ENCODE data around the gene APBA1. TPM values are rescaled to one million over a fixed set of nuclear protein-coding genes. Genes with fewer than 3 reads are reported as not detected.

APBA1 gene
- polyA plus RNA-seq, 3 donors, result 1.6 TPM; not detected in 2

DNA sequence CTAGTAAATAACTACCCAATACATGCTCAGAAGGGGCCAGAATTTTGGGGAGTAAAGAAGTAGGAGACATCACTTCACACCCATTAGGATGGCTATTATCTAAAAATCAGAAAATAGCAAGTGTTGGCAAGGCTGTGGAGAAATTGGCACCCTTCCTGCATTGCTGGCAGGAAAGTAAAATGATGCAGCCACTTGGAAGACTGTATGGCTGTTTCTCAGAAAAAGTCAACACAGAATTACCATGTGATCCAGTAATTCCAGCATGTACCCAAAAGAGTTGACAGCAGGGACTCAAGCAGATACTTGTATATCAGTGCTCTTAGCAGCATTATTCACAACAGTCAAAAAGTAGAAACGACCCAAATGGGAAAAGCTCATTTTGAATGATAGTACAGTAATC is 107.6 kb downstream of the APBA1 start:
- Histone ChIP-seq H3K36me3 (replicated peaks in 1 of 2; ENCODE audit: control insufficient read depth in 1 of 2, insufficient read depth in 2 of 2, low read length in 2 of 2) (no peaks in the 10 kb centered on the region), H2AFZ (ENCODE audit: insufficient read depth, low read depth, low read length, poor library complexity, severe bottlenecking) (no peak overlapping the region), H3K4me2 (replicated peaks; ENCODE audit: extremely low read depth, low read length, poor library complexity, severe bottlenecking) (no peak overlapping the region), H3K27me3 (ENCODE audit: control insufficient read depth in 2 of 2, insufficient read depth in 2 of 2, low read length in 2 of 2) (no peaks in the 10 kb centered on the region), H3K4me3 (replicated peaks in 1 of 3; ENCODE audit: low read depth in 2 of 3, low read length in 3 of 3) (no peak overlapping the region), H3K27ac (ENCODE audit: low read depth in 1 of 2, low read length in 2 of 2) (no peak overlapping the region), H3K9ac (ENCODE audit: insufficient read depth, low read length, poor library complexity, severe bottlenecking) (no peak overlapping the region), H3K79me2 (ENCODE audit: insufficient read depth, low read length) (no peaks in the 10 kb centered on the region), H3K4me1 (ENCODE audit: control insufficient read depth in 1 of 2, insufficient read depth in 2 of 2, low read length in 2 of 2) (no peaks in the 10 kb centered on the region), H3K9me3 (replicated peaks in 1 of 2; ENCODE audit: control insufficient read depth in 1 of 2, insufficient read depth in 1 of 2, low read length in 2 of 2) (no peaks in the 10 kb centered on the region), H4K20me1 (ENCODE audit: insufficient read depth, low read length) (no peaks in the 10 kb centered on the region)
- H3K4me1 Mint-ChIP-seq, result no peaks in the 10 kb centered on the region
- H3K36me3 Mint-ChIP-seq, result no peaks in the 10 kb centered on the region
- H3K9me3 Mint-ChIP-seq, result no peaks in the 10 kb centered on the region
- no peak overlapping the region for H3K27ac Mint-ChIP-seq
- TF ChIP-seq, protein P1, sequence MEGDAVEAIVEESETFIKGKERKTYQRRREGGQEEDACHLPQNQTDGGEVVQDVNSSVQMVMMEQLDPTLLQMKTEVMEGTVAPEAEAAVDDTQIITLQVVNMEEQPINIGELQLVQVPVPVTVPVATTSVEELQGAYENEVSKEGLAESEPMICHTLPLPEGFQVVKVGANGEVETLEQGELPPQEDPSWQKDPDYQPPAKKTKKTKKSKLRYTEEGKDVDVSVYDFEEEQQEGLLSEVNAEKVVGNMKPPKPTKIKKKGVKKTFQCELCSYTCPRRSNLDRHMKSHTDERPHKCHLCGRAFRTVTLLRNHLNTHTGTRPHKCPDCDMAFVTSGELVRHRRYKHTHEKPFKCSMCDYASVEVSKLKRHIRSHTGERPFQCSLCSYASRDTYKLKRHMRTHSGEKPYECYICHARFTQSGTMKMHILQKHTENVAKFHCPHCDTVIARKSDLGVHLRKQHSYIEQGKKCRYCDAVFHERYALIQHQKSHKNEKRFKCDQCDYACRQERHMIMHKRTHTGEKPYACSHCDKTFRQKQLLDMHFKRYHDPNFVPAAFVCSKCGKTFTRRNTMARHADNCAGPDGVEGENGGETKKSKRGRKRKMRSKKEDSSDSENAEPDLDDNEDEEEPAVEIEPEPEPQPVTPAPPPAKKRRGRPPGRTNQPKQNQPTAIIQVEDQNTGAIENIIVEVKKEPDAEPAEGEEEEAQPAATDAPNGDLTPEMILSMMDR (IDR thresholded peaks at IDR 0.05), result no peak
- intact Hi-C loops (cut with micrococcal nuclease), result no loop called here
- no peak for DNase-seq
- peaks cover 0 to 6% (median 0%) of the 10 kb centered on the region in 3 donors for H3K27me3 Mint-ChIP-seq (ENCODE audit: low read depth in 3 of 3)
- H3K4me3 Mint-ChIP-seq, result no peak overlapping the region
- no CpG with 5 or more reads among the region's 1 CpG for WGBS (ENCODE audit: insufficient coverage)

DNA sequence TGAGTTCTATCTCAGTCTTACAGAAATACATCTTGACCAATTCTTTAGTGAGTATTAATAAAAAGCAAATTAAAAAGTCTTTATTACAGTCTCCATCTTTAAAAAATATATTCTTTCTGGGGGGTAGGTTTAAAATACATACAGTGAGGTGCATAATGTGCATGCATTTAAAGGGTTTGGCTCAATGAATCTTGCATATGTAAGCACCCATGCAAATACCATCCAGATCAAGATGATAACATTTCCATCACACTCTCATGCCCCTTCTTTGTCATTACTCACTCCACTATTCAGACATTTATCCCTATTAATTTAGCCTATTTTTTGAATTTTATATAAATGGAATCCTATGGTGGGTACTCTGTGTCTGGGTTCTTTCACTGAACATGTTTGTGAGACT is 113.0 kb downstream of the APBA1 start:
- no peaks in the 10 kb centered on the region for H3K9me3 Mint-ChIP-seq
- H3K9me3 ChIP-seq (replicated peaks in 1 of 2; ENCODE audit: control insufficient read depth in 1 of 2, insufficient read depth in 1 of 2, low read length in 2 of 2), result no peaks in the 10 kb centered on the region
- H3K36me3 Mint-ChIP-seq, result no peaks in the 10 kb centered on the region
- no peak for DNase-seq
- H4K20me1 ChIP-seq (ENCODE audit: insufficient read depth, low read length), result no peaks in the 10 kb centered on the region
- H3K4me3 ChIP-seq (replicated peaks in 1 of 3; ENCODE audit: low read depth in 2 of 3, low read length in 3 of 3), result no peak overlapping the region
- H3K79me2 ChIP-seq (ENCODE audit: insufficient read depth, low read length), result no peaks in the 10 kb centered on the region
- H3K27ac ChIP-seq (ENCODE audit: low read depth in 1 of 2, low read length in 2 of 2), result no peak overlapping the region
- no peak overlapping the region for H3K4me2 ChIP-seq (replicated peaks; ENCODE audit: extremely low read depth, low read length, poor library complexity, severe bottlenecking)
- H3K4me1 ChIP-seq (ENCODE audit: control insufficient read depth in 1 of 2, insufficient read depth in 2 of 2, low read length in 2 of 2), result no peaks in the 10 kb centered on the region
- no peak overlapping the region for H2AFZ ChIP-seq (ENCODE audit: insufficient read depth, low read depth, low read length, poor library complexity, severe bottlenecking)
- no peaks in the 10 kb centered on the region for H3K36me3 ChIP-seq (replicated peaks in 1 of 2; ENCODE audit: control insufficient read depth in 1 of 2, insufficient read depth in 2 of 2, low read length in 2 of 2)
- no peak overlapping the region for H3K9ac ChIP-seq (ENCODE audit: insufficient read depth, low read length, poor library complexity, severe bottlenecking)
- no peak overlapping the region for H3K27ac Mint-ChIP-seq
- no peak overlapping the region for H3K4me3 Mint-ChIP-seq
- TF ChIP-seq, protein P1 (IDR thresholded peaks at IDR 0.05), result no peak
- peaks cover 0 to 4% (median 2%) of the 10 kb centered on the region in 3 donors for H3K27me3 Mint-ChIP-seq (ENCODE audit: low read depth in 3 of 3)
- intact Hi-C loops (cut with micrococcal nuclease), result no loop called here
- no peaks in the 10 kb centered on the region for H3K4me1 Mint-ChIP-seq
- no peaks in the 10 kb centered on the region for H3K27me3 ChIP-seq (ENCODE audit: control insufficient read depth in 2 of 2, insufficient read depth in 2 of 2, low read length in 2 of 2)
